ENCODE data around the gene NR1D1.

DNA sequence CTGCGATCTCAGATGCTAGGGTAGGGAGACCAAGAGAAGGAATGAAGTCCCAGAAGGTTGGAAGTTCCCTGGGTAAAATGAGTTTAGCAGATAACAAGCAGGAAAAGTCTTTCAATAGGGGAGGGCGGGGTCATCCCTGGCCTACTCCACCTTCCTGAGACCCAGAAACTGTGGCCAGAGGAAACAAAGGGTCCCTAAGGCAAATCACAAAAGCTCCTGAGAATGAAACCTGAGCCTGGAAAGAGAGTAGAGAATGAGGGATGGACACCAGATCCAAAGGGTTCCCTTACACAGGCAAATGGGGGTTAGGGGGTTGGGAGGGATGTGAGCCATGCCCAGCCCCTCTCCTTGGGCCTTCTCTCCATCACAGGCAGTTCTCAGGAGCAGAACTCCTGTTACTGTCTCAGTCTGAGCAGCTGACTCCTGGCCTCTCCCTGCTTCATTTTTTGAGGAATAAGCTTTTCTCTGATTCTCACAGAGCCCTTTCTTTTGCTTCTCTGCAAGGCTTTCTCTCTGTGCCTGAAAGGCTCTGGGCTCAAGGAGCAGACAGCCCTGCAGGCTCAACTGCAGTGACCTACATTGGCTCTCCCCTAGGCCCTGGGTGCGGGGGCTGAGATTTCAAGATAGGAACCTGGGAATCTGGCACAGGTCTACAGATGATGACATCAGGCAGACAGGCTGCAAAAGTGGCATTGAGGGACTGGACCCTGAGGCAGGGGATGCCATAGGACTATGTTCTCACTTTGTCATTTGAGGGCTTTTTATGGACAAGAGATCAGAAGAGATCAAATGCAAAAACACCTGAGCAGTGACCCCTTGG lies 9.8 kb upstream of the NR1D1 start:
- TF ChIP-seq CTCF (IDR thresholded peaks at IDR 0.05; ENCODE audit: insufficient read depth, low read length) = no peak
- no peak for TF ChIP-seq POLR2AphosphoS5 (IDR thresholded peaks at IDR 0.05; ENCODE audit: low read depth)
- no peak for TF ChIP-seq GABPA (IDR thresholded peaks at IDR 0.05; ENCODE audit: low read depth)
- no peak for TF ChIP-seq SPI1 (IDR thresholded peaks at IDR 0.05; ENCODE audit: borderline replicate concordance, low read depth)

Data from HL-60 (cell line).